GM21515 (cell line): ENCODE measurements around the gene ITPR1.

Source experiments
- ATAC-seq: cut with Tn5 transposase; IDR thresholded peaks from one replicate; pipeline ENCODE4 v1.9.1; 2021; ENCODE audit not compliant: unreplicated experiment

The ITPR1 gene

GRCh38 chr3:4865714-4866113, 372.6 kb downstream of the ITPR1 start:
- no peak for ATAC-seq

GRCh38 chr3:4866866-4867265, 373.7 kb downstream of the ITPR1 start:
- no peak for ATAC-seq

- no peak for ATAC-seq
These were observed 384.1 kb downstream of the ITPR1 start for GRCh38 chr3:4877173-4877787.

DNA sequence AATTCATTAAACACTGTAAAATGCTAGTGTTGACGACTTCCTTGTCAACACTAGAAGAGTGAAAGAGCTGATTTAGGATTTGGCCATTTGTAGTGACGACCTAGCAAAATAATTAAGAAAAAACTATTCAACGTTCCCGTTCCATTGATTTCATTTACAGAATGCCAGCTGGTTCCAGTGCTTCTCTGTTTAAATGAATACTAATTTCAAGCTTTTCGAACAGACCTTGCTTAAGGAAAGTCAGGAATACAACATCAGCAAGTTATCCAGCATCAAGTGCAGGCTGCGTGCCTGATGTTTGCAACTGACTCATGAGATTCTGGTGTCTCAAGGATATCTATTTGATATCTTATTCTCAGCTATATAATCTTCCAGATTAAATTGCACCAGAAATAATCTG, 387.7 kb downstream of the ITPR1 start:
- no peak for ATAC-seq

- ATAC-seq, result no peak
These were observed 389.4 kb downstream of the ITPR1 start for GRCh38 chr3:4882548-4882947.

DNA sequence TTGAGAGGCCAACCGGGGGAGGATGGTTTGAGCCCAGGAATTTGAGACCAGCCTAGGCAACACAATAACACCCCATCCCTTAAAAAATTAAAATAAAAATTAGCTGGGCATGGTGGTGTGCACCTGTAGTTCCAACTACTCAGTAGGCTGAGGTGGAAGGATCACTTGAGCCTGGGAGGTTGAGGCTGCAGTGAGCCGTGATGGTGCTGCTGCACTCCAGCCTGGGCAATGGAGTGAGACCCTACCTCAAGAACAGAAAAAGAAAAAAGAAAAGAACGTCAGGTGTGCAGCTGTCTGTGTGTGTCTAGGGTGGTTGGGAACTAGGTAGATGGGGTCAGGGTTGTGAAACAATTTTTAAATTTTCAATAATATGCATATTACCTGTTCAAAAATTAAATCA, 389.9 kb downstream of the ITPR1 start:
- no peak for ATAC-seq

DNA sequence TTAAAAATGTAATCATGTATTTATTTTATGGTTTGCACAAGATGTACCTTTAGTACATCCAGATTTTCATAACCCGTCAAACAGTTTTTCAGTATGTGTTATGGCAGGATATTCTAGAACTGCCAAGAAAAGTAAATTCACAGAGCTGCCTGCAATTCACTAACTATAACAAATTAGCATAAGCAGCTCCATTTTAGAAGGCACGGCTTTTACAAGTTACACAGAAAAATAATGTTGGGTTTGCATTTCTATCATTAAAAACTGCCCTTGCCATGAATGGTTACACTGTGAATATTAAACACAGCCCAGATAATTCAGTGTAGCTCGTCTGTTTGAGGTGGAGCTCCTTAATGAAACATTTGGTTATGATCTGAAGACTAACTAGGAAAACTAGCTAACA, 391.7 kb downstream of the ITPR1 start:
- no peak for ATAC-seq

DNA sequence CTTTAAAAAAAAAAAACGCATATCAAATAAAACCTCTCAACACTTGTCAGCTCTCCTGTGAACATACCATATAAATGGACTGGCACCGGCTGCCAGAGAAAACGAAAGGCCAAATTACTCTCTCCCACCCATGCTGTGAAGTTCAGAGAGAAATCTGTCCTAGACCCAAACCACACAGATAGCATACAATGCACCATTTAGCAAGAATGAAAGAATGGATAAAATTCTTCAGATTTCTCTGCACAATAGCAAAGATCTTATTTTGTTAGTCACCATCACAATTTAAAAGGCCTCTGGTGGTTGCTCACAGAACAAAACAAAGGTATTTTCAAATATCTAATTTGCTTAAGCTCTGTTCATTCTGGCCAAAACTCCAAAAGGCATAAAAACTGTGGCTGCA, 392.2 kb downstream of the ITPR1 start:
- no peak for ATAC-seq

DNA sequence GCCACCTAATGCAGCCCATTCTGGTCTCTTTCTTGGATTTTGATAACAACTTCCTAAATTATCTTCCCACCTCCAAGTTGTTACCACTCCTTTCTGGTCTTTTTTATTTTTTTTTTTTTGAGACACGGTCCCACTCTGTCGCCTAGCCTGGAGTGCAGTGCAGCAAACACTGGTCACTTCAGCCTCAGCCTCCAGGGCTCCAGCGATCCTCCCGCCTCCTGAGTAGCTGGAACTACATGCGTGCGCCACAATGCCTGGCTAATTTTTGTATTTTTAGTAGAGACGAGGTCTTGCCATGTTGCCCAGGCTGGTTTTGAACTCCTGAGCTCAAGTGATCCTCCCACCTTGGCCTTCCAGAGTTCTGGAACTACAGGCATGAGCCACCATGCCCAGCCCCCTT, 393.3 kb downstream of the ITPR1 start:
- no peak for ATAC-seq

GRCh38 chr3:4887177-4887576, 394.0 kb downstream of the ITPR1 start:
- ATAC-seq, result no peak

DNA sequence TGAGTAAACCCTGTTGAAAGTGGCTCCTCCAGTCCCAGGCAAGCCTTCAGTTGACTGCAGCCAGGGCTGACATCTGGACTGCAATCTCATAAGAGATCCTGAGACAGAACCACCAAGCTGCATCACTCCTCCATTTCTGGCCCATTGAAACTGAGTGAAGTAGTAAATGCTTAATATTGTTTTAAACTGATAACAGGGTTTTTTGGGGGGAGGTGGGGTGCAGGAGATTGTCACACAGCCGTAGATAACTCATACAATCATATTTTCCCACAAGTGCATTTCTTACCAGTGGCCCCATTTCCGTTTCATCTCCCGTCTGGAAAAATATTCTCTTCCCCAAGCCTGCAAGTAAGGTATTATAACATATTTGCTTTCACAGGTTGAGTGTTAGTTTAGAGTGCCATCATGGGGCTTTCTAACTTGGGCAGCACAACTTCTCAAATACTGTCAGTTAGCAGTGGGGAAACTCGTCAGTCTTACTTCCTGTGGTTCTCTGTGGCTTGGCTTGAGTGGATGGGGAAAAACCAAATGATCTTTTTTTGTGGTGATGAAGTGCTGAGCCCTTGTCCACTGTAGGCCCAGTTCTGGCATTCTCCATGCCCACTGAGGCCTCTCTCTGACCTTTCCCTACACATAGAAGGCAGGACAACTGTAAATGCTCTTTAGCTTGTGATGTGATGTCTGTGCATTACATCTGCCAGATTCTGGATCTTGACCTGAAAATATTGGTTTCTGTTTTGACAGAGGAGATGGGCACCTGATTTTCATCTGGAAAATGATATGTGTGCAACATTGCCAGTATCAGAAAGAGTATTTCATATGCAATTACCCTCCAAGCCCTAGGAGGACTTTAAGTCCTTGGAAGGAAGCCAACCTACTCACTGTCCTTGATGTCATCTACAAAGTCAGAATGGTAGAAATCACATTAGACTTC, 396.0 kb downstream of the ITPR1 start:
- peak; percentile 76 for ATAC-seq

DNA sequence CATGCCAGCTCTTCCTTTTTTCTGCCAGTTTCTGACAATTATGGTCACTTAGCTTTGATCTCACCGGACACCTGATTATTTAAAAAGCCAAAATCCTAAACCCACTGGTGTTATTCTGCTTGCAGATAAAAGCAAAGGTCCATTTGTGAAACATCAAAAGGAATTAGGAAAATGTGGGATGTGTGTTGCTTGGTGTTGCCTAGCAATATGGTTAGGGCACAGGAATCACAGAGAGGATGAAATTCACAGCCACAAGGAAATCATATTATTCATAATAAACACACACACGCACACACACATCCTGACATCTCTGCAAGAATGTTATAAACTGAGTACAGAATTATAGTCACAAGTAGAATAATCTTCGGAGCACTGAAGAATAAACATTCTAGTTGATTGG, 396.7 kb downstream of the ITPR1 start:
- ATAC-seq, result no peak

DNA sequence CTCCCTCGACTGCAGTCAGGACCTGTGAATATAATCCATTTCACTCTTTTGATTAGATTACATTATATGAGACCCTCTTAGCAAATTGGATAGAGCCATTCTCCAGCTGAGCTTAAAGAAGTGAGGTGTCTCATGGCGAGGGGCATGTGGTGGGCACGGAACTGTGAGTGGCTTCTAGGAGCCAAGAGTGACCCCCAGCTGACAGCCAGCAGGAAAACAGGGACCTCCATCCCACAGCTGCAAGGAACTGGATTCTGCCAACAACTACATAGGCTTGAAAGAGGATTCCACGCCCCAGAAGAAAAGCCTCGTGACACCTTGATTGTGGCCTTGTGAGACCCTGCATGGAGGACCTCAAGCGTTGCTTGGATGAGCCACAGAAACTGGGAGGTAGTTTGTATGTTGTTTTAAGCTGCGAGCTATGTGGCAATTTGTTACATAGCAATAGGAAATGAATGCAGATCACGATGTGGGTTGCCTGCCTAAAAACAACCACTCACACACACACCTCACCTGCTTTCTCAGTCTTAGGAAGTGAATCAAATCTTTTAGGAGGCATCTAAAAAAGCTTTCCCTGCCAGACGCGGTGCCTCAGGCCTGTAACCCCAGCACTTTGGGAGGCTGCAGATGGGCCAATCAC, 401.9 kb downstream of the ITPR1 start:
- ATAC-seq, result no peak

DNA sequence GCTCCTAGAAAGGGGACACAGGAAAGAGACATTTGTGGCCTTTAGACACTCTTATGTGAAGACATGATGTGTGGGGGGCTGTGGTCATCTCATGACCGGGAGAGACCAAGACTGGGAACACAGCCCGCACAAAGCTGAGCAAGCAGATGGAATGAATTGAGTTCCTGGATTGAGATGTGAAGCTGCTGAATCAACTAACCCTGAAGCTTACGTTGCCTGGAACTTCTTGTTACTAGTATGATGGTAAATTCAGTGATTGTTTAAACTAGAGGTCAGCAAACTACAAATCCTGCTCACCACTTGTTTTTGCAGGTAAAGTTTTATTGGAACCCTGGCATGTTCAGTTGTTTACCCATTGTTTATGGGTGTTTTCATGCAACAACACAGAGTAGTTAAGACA, 402.7 kb downstream of the ITPR1 start:
- no peak for ATAC-seq
